HUES6 (cell line): ENCODE data around the gene CACNA1C.

Source experiments
- H3K27ac ChIP-seq: 2 replicates; pipeline ENCODE4 v1.7.0; 2013; ENCODE audit warnings: low read depth, mild to moderate bottlenecking, low read length, inconsistent platforms
- H3K27me3 ChIP-seq: 2 replicates; pipeline ENCODE4 v1.6.1; 2013; ENCODE audit warnings: low read length; ENCODE audit not compliant: control insufficient read depth, insufficient read depth
- H3K36me3 ChIP-seq: 2 replicates; pipeline ENCODE4 v1.6.1; 2013; ENCODE audit warnings: low read length; ENCODE audit not compliant: control insufficient read depth, insufficient read depth
- H3K4me1 ChIP-seq: 2 replicates; pipeline ENCODE4 v1.6.1; 2013; ENCODE audit warnings: low read length; ENCODE audit not compliant: control insufficient read depth, insufficient read depth
- H3K4me3 ChIP-seq: 2 replicates; pipeline ENCODE4 v1.5.1; 2013; ENCODE audit warnings: low read depth, low read length
- H3K9ac ChIP-seq: one replicate; pipeline ENCODE4 v1.6.1; 2013; ENCODE audit warnings: mild to moderate bottlenecking, low read length
- H3K9me3 ChIP-seq: 2 replicates; pipeline ENCODE4 v1.6.1; 2013; ENCODE audit warnings: low read depth, low read length; ENCODE audit not compliant: control insufficient read depth, insufficient read depth

The CACNA1C gene

GRCh38 chr12:2346416-2346815 is 293.6 kb downstream of the CACNA1C start:
- Histone ChIP-seq H3K36me3 (no peaks in the 10 kb centered on the region), H3K4me3 (no peak overlapping the region), H3K9me3 (no peaks in the 10 kb centered on the region), H3K27me3 (no peaks in the 10 kb centered on the region), H3K9ac (no peak overlapping the region), H3K27ac (no peak overlapping the region), H3K4me1 (peaks cover 16% of the 10 kb centered on the region)

- no peak overlapping the region for H3K27ac ChIP-seq
- H3K36me3 ChIP-seq: no peaks in the 10 kb centered on the region
- peaks cover 16% of the 10 kb centered on the region for H3K4me1 ChIP-seq
- no peak overlapping the region for H3K9ac ChIP-seq
- no peak overlapping the region for H3K4me3 ChIP-seq
- H3K27me3 ChIP-seq: no peaks in the 10 kb centered on the region
- no peaks in the 10 kb centered on the region for H3K9me3 ChIP-seq
Measured at GRCh38 chr12:2347137-2347843, 294.5 kb downstream of the CACNA1C start.

- no peak overlapping the region for H3K27ac ChIP-seq
- H3K36me3 ChIP-seq: no peaks in the 10 kb centered on the region
- no peak overlapping the region for H3K4me3 ChIP-seq
- H3K27me3 ChIP-seq: no peaks in the 10 kb centered on the region
- H3K4me1 ChIP-seq: peaks cover 15% of the 10 kb centered on the region
- H3K9me3 ChIP-seq: no peaks in the 10 kb centered on the region
- H3K9ac ChIP-seq: no peak overlapping the region
Measured at GRCh38 chr12:2347844-2348481, 295.2 kb downstream of the CACNA1C start.

- Histone ChIP-seq H3K27ac (no peak overlapping the region), H3K9me3 (no peaks in the 10 kb centered on the region), H3K27me3 (no peaks in the 10 kb centered on the region), H3K9ac (no peak overlapping the region), H3K4me3 (no peak overlapping the region), H3K4me1 (peaks cover 13% of the 10 kb centered on the region), H3K36me3 (no peaks in the 10 kb centered on the region)
Measured at GRCh38 chr12:2348482-2348852, 295.7 kb downstream of the CACNA1C start.

- no peaks in the 10 kb centered on the region for H3K27me3 ChIP-seq
Measured at GRCh38 chr12:2351161-2351560, 298.4 kb downstream of the CACNA1C start.

GRCh38 chr12:2352203-2352602 is 299.4 kb downstream of the CACNA1C start:
- no peak overlapping the region for H3K27ac ChIP-seq
- H3K9ac ChIP-seq: no peak overlapping the region
- no peaks in the 10 kb centered on the region for H3K9me3 ChIP-seq
- no peaks in the 10 kb centered on the region; the same call in 1 of the 2 replicates for H3K4me1 ChIP-seq
- H3K27me3 ChIP-seq: no peaks in the 10 kb centered on the region
- H3K4me3 ChIP-seq: no peak overlapping the region
- no peaks in the 10 kb centered on the region for H3K36me3 ChIP-seq

More at GRCh38 chr12:2351161-2351560, 298.4 kb downstream of the CACNA1C start:
- H3K9ac ChIP-seq: no peak overlapping the region
- no peak overlapping the region for H3K4me3 ChIP-seq
- H3K4me1 ChIP-seq: no peaks in the 10 kb centered on the region; the same call in 1 of the 2 replicates
- no peaks in the 10 kb centered on the region for H3K9me3 ChIP-seq
- H3K27ac ChIP-seq: no peak overlapping the region
- no peaks in the 10 kb centered on the region for H3K36me3 ChIP-seq

- H3K27ac ChIP-seq: no peak overlapping the region
- no peak overlapping the region for H3K4me3 ChIP-seq
- H3K9ac ChIP-seq: no peak overlapping the region
- H3K36me3 ChIP-seq: no peaks in the 10 kb centered on the region
- H3K4me1 ChIP-seq: peaks cover 5% of the 10 kb centered on the region; the same call in 1 of the 2 replicates
- no peaks in the 10 kb centered on the region for H3K9me3 ChIP-seq
- H3K27me3 ChIP-seq: no peaks in the 10 kb centered on the region
Measured at GRCh38 chr12:2353281-2353680, 300.5 kb downstream of the CACNA1C start.

- no peak overlapping the region for H3K27ac ChIP-seq
- no peaks in the 10 kb centered on the region for H3K36me3 ChIP-seq
- H3K4me1 ChIP-seq: peaks cover 7% of the 10 kb centered on the region; the same call in 1 of the 2 replicates
- no peaks in the 10 kb centered on the region for H3K9me3 ChIP-seq
- no peaks in the 10 kb centered on the region for H3K27me3 ChIP-seq
- H3K4me3 ChIP-seq: no peak overlapping the region
- H3K9ac ChIP-seq: no peak overlapping the region
Measured at GRCh38 chr12:2353691-2354090, 300.9 kb downstream of the CACNA1C start.

- Histone ChIP-seq H3K27ac (no peak overlapping the region), H3K4me1 (peaks cover 7% of the 10 kb centered on the region; the same call in 1 of the 2 replicates), H3K36me3 (no peaks in the 10 kb centered on the region), H3K9ac (no peak overlapping the region), H3K9me3 (no peaks in the 10 kb centered on the region), H3K27me3 (no peaks in the 10 kb centered on the region), H3K4me3 (no peak overlapping the region)
Measured at GRCh38 chr12:2354151-2354991, 301.6 kb downstream of the CACNA1C start.

GRCh38 chr12:2355198-2355597 is 302.4 kb downstream of the CACNA1C start:
- Histone ChIP-seq H3K27me3 (no peaks in the 10 kb centered on the region), H3K4me1 (peaks cover 7% of the 10 kb centered on the region; the same call in 1 of the 2 replicates)

GRCh38 chr12:2355604-2356003 is 302.8 kb downstream of the CACNA1C start:
- Histone ChIP-seq H3K27ac (no peak overlapping the region), H3K4me1 (peaks cover 7% of the 10 kb centered on the region; the same call in 1 of the 2 replicates), H3K9me3 (no peaks in the 10 kb centered on the region), H3K9ac (no peak overlapping the region), H3K27me3 (no peaks in the 10 kb centered on the region), H3K4me3 (no peak overlapping the region), H3K36me3 (no peaks in the 10 kb centered on the region)

More at GRCh38 chr12:2355198-2355597, 302.4 kb downstream of the CACNA1C start:
- Histone ChIP-seq H3K27ac (no peak overlapping the region), H3K9me3 (no peaks in the 10 kb centered on the region), H3K9ac (no peak overlapping the region), H3K36me3 (no peaks in the 10 kb centered on the region), H3K4me3 (no peak overlapping the region)
